Activated naive CD4-positive, alpha-beta T cell treated with anti-CD3 and anti-CD28 coated beads, Interleukin-2, amount 10 ng/mL, durations not matched to agents 7 days and 5 days (primary cell): Measurements from ENCODE around the gene SLC29A2.
A peak's percentile ranks its signal among the peaks of the same experiment; 100 is the strongest.
"Not testable (repeated sequence)": the region's sequence is repeated elsewhere in the genome, so short reads cannot be mapped to it uniquely, and the experiment has no call there.

ENCODE experiments used
- CTCF ChIA-PET: fragments of 350-600 bp; sonication (Branson Sonifier 250); formaldehyde crosslinking; loops from one replicate; lab custom pipeline; 2021; ENCODE audit warnings: antibody characterized with exemption; lab: Charles Lee
- DNase-seq: peaks from one replicate; pipeline ENCODE4 v3.0.0-alpha.2; 2020
- H3K27ac Mint-ChIP-seq: one replicate; pipeline ENCODE4 v1.8.0; 2021; ENCODE audit warnings: mild to moderate bottlenecking, moderate library complexity, mixed read lengths
- H3K27me3 Mint-ChIP-seq: one replicate; pipeline ENCODE4 v1.8.0; 2021; ENCODE audit warnings: mild to moderate bottlenecking, mixed read lengths
- H3K36me3 Mint-ChIP-seq: one replicate; pipeline ENCODE4 v1.8.0; 2021; ENCODE audit warnings: mixed read lengths
- H3K4me1 Mint-ChIP-seq: one replicate; pipeline ENCODE4 v1.8.0; 2021; ENCODE audit warnings: mixed read lengths
- H3K4me3 Mint-ChIP-seq: one replicate; pipeline ENCODE4 v1.8.0; 2021; ENCODE audit warnings: mild to moderate bottlenecking, moderate library complexity, mixed read lengths
- H3K9me3 Mint-ChIP-seq: one replicate; pipeline ENCODE4 v1.8.0; 2021; ENCODE audit warnings: mixed read lengths

SLC29A2 gene

GRCh38 chr11:66320748-66321147 is 50.8 kb downstream of the SLC29A2 start:
- peaks cover 17% of the 10 kb centered on the region for H3K36me3 Mint-ChIP-seq
- H3K4me3 Mint-ChIP-seq, CTCF ChIA-PET, DNase-seq, H3K27ac Mint-ChIP-seq, H3K27me3 Mint-ChIP-seq: not testable (repeated sequence)
- H3K9me3 Mint-ChIP-seq, result peaks cover 15% of the 10 kb centered on the region
- H3K4me1 Mint-ChIP-seq, result peaks cover 81% of the 10 kb centered on the region

GRCh38 chr11:66320289-66320688 is 51.3 kb downstream of the SLC29A2 start:
- H3K9me3 Mint-ChIP-seq, result peaks cover 15% of the 10 kb centered on the region
- peak overlapping the region; percentile 33 for H3K27ac Mint-ChIP-seq
- H3K36me3 Mint-ChIP-seq, result peaks cover 20% of the 10 kb centered on the region
- DNase-seq, H3K27me3 Mint-ChIP-seq, H3K4me3 Mint-ChIP-seq, CTCF ChIA-PET: not testable (repeated sequence)
- peaks cover 81% of the 10 kb centered on the region for H3K4me1 Mint-ChIP-seq

GRCh38 chr11:66318600-66318970 is 53.0 kb downstream of the SLC29A2 start:
- H3K36me3 Mint-ChIP-seq, result peaks cover 22% of the 10 kb centered on the region
- CTCF ChIA-PET, result interaction anchor here (0.6 kb wide), 1 partner anchor 104 kb away, joined by 3 read pairs; no protein-coding TSS in a partner anchor
- no peak for DNase-seq
- H3K9me3 Mint-ChIP-seq, result peaks cover 15% of the 10 kb centered on the region
- peaks cover 80% of the 10 kb centered on the region for H3K4me1 Mint-ChIP-seq
- H3K4me3 Mint-ChIP-seq, result no peak overlapping the region
- H3K27me3 Mint-ChIP-seq, result peaks cover 9% of the 10 kb centered on the region
- peak overlapping the region; percentile 98 for H3K27ac Mint-ChIP-seq

GRCh38 chr11:66317723-66318599 is 53.6 kb downstream of the SLC29A2 start:
- DNase-seq, result peak; percentile 85
- Mint-ChIP-seq H3K9me3 (peaks cover 10% of the 10 kb centered on the region), H3K27ac (peak overlapping the region; percentile 98), H3K36me3 (peaks cover 22% of the 10 kb centered on the region), H3K27me3 (peaks cover 9% of the 10 kb centered on the region), H3K4me3 (peak overlapping the region; percentile 68), H3K4me1 (peaks cover 77% of the 10 kb centered on the region)
- CTCF ChIA-PET, result interaction anchor here (0.6 kb wide), 1 partner anchor 103 kb away, joined by 3 read pairs; no protein-coding TSS in a partner anchor

GRCh38 chr11:66317322-66317722 is 54.2 kb downstream of the SLC29A2 start:
- peak overlapping the region; percentile 98 for H3K27ac Mint-ChIP-seq
- H3K27me3 Mint-ChIP-seq, result peaks cover 9% of the 10 kb centered on the region
- peaks cover 22% of the 10 kb centered on the region for H3K36me3 Mint-ChIP-seq
- DNase-seq, result peak; percentile 61
- H3K4me1 Mint-ChIP-seq, result peaks cover 75% of the 10 kb centered on the region
- H3K4me3 Mint-ChIP-seq, result peak overlapping the region; percentile 68
- peaks cover 10% of the 10 kb centered on the region for H3K9me3 Mint-ChIP-seq
- CTCF ChIA-PET, result interaction anchor here (0.9 kb wide), 1 partner anchor 27 kb away, joined by 3 read pairs; the partner anchor contains the start of gene BRMS1

GRCh38 chr11:66316849-66317251 is 54.7 kb downstream of the SLC29A2 start, which contains the start of gene CD248:
Gene CD248 (minus strand): TSS chr11:66317044. CDS start chr11:66317027, 17 bp downstream.
- H3K4me1 Mint-ChIP-seq, result peaks cover 74% of the 10 kb centered on the region

GRCh38 chr11:66315921-66316811 is 55.4 kb downstream of the SLC29A2 start:
- peaks cover 9% of the 10 kb centered on the region for H3K27me3 Mint-ChIP-seq
- CTCF ChIA-PET, result interaction anchor here (0.8 to 0.9 kb wide), 2 partner anchors 8 to 28 kb away, joined by 3 read pairs; partner anchors contain the start of gene BRMS1
- H3K27ac Mint-ChIP-seq, result peak overlapping the region; percentile 64
- no peak for DNase-seq
- peak overlapping the region; percentile 26 for H3K4me3 Mint-ChIP-seq
- peaks cover 22% of the 10 kb centered on the region for H3K36me3 Mint-ChIP-seq
- peaks cover 10% of the 10 kb centered on the region for H3K9me3 Mint-ChIP-seq
- peaks cover 75% of the 10 kb centered on the region for H3K4me1 Mint-ChIP-seq

More at GRCh38 chr11:66316849-66317251, 54.7 kb downstream of the SLC29A2 start, which contains the start of gene CD248:
- CTCF ChIA-PET, result interaction anchor here (0.9 kb wide), 1 partner anchor 28 kb away, joined by 3 read pairs; the partner anchor contains the start of gene BRMS1
- peak within 1 kb of the TSS; percentile 68 for H3K4me3 Mint-ChIP-seq
- peaks cover 10% of the 10 kb centered on the region for H3K9me3 Mint-ChIP-seq
- peaks cover 9% of the 10 kb centered on the region for H3K27me3 Mint-ChIP-seq
- peaks cover 22% of the 10 kb centered on the region for H3K36me3 Mint-ChIP-seq
- peak within 1 kb of the TSS; percentile 98 for H3K27ac Mint-ChIP-seq
- DNase-seq, result peak; percentile 46

GRCh38 chr11:66315498-66315885 is 56.1 kb downstream of the SLC29A2 start:
- peak overlapping the region; percentile 45 for H3K4me3 Mint-ChIP-seq
- no peak for DNase-seq
- peak overlapping the region; percentile 74 for H3K27ac Mint-ChIP-seq
- peaks cover 10% of the 10 kb centered on the region for H3K9me3 Mint-ChIP-seq
- CTCF ChIA-PET, result interaction anchor here (0.8 kb wide), 1 partner anchor 9 kb away, joined by 3 read pairs; no protein-coding TSS in a partner anchor
- H3K27me3 Mint-ChIP-seq, result peaks cover 9% of the 10 kb centered on the region
- H3K36me3 Mint-ChIP-seq, result peaks cover 21% of the 10 kb centered on the region
- peaks cover 73% of the 10 kb centered on the region for H3K4me1 Mint-ChIP-seq

GRCh38 chr11:66314561-66315497 is 56.7 kb downstream of the SLC29A2 start:
- peaks cover 67% of the 10 kb centered on the region for H3K4me1 Mint-ChIP-seq
- no peak for DNase-seq
- CTCF ChIA-PET, result interaction anchor here (0.8 kb wide), 1 partner anchor 9 kb away, joined by 3 read pairs; no protein-coding TSS in a partner anchor
- H3K4me3 Mint-ChIP-seq, result peak overlapping the region; percentile 85
- H3K27me3 Mint-ChIP-seq, result peaks cover 12% of the 10 kb centered on the region
- peak overlapping the region; percentile 100 for H3K27ac Mint-ChIP-seq
- H3K9me3 Mint-ChIP-seq, result peaks cover 4% of the 10 kb centered on the region
- H3K36me3 Mint-ChIP-seq, result peaks cover 15% of the 10 kb centered on the region

- DNase-seq, result no peak
- H3K4me1 Mint-ChIP-seq, result peaks cover 60% of the 10 kb centered on the region
- H3K27ac Mint-ChIP-seq, result peak overlapping the region; percentile 100
- H3K4me3 Mint-ChIP-seq, result peak overlapping the region; percentile 85
- peaks cover 11% of the 10 kb centered on the region for H3K36me3 Mint-ChIP-seq
- H3K9me3 Mint-ChIP-seq, result peaks cover 1% of the 10 kb centered on the region
- peaks cover 15% of the 10 kb centered on the region for H3K27me3 Mint-ChIP-seq
- CTCF ChIA-PET, result interaction anchor here (6.6 kb wide), 1 partner anchor 74 kb away, joined by 80 read pairs; no protein-coding TSS in a partner anchor
These were observed 57.4 kb downstream of the SLC29A2 start for GRCh38 chr11:66314186-66314501.

GRCh38 chr11:66313321-66314185 is 58.0 kb downstream of the SLC29A2 start:
- Mint-ChIP-seq H3K36me3 (peaks cover 6% of the 10 kb centered on the region), H3K27me3 (peaks cover 19% of the 10 kb centered on the region), H3K4me3 (peak overlapping the region; percentile 85), H3K9me3 (no peaks in the 10 kb centered on the region), H3K4me1 (peaks cover 54% of the 10 kb centered on the region), H3K27ac (peak overlapping the region; percentile 100)
- CTCF ChIA-PET, result interaction anchor here (1.1 to 6.6 kb wide), 6 partner anchors 13 to 74 kb away, joined by 9 to 80 read pairs (median 28); partner anchors contain the start of genes B4GAT1, BRMS1 and RIN1
- no peak for DNase-seq
